ENCODE data around the gene HIGD1C. TPM values are rescaled to one million over a fixed set of nuclear protein-coding genes. Genes with fewer than 3 reads are reported as not detected.
A peak's percentile ranks its signal among the peaks of the same experiment; 100 is the strongest.

HIGD1C gene
- total RNA-seq, 2 donors from 2014 or later: not detected

GRCh38 chr12:50932787-50933280, 19.5 kb upstream of the HIGD1C start:
- H3K4me3 ChIP-seq: no peak overlapping the region
- no peaks in the 10 kb centered on the region for H3K9me3 ChIP-seq
- intact Hi-C loops (cut with DNase I): no loop called here
- H3K36me3 ChIP-seq: no peaks in the 10 kb centered on the region
- H3K27ac ChIP-seq: no peak overlapping the region
- no peak for DNase-seq (ENCODE audit: low spot score)
- WGBS: 49% methylated on average over 2 of the region's 2 CpGs
- H3K4me1 ChIP-seq (replicated peaks): no peaks in the 10 kb centered on the region
- H3K27me3 ChIP-seq (replicated peaks; ENCODE audit: insufficient read depth): no peaks in the 10 kb centered on the region
- TF ChIP-seq POLR2AphosphoS5 (IDR thresholded peaks at IDR 0.05) (no peak), CTCF (IDR thresholded peaks at IDR 0.05) (no peak), POLR2A (IDR thresholded peaks at IDR 0.05) (no peak)

GRCh38 chr12:50933459-50934124, 18.8 kb upstream of the HIGD1C start:
- TF ChIP-seq POLR2AphosphoS5 (IDR thresholded peaks at IDR 0.05) (no peak), CTCF (IDR thresholded peaks at IDR 0.05) (no peak), POLR2A (IDR thresholded peaks at IDR 0.05) (no peak)
- H3K4me1 ChIP-seq (replicated peaks): no peaks in the 10 kb centered on the region
- 100% methylated on average over 2 of the region's 2 CpGs for WGBS
- H3K9me3 ChIP-seq: no peaks in the 10 kb centered on the region
- intact Hi-C loops (cut with DNase I): no loop called here
- H3K27ac ChIP-seq: no peak overlapping the region
- H3K36me3 ChIP-seq: no peaks in the 10 kb centered on the region
- no peaks in the 10 kb centered on the region for H3K27me3 ChIP-seq (replicated peaks; ENCODE audit: insufficient read depth)
- DNase-seq (ENCODE audit: low spot score): no peak
- no peak overlapping the region for H3K4me3 ChIP-seq

- H3K9me3 ChIP-seq: no peaks in the 10 kb centered on the region
- H3K27ac ChIP-seq: peak overlapping the region; percentile 25 to 59
- intact Hi-C loops (cut with DNase I): no loop called here
- no peak for TF ChIP-seq POLR2A (IDR thresholded peaks at IDR 0.05)
- TF ChIP-seq POLR2AphosphoS5 (IDR thresholded peaks at IDR 0.05): no peak
- 25% methylated on average over 3 of the region's 3 CpGs for WGBS
- no peaks in the 10 kb centered on the region for H3K27me3 ChIP-seq (replicated peaks; ENCODE audit: insufficient read depth)
- H3K36me3 ChIP-seq: no peaks in the 10 kb centered on the region
- no peaks in the 10 kb centered on the region for H3K4me1 ChIP-seq (replicated peaks)
- no peak for DNase-seq (ENCODE audit: low spot score)
- H3K4me3 ChIP-seq: no peak overlapping the region
Observed at GRCh38 chr12:50934371-50934851, 17.9 kb upstream of the HIGD1C start.

- no peak for DNase-seq (ENCODE audit: low spot score)
- intact Hi-C loops (cut with DNase I): no loop called here
- Histone ChIP-seq H3K27me3 (replicated peaks; ENCODE audit: insufficient read depth) (no peaks in the 10 kb centered on the region), H3K36me3 (no peaks in the 10 kb centered on the region), H3K9me3 (no peaks in the 10 kb centered on the region), H3K4me3 (no peak overlapping the region), H3K27ac (peak overlapping the region; percentile 25 to 59), H3K4me1 (replicated peaks) (no peaks in the 10 kb centered on the region)
- WGBS: 50% methylated on average over 6 of the region's 6 CpGs
- TF ChIP-seq POLR2AphosphoS5 (IDR thresholded peaks at IDR 0.05) (no peak), CTCF (IDR thresholded peaks at IDR 0.05) (no peak), POLR2A (IDR thresholded peaks at IDR 0.05) (no peak)
Observed at GRCh38 chr12:50934981-50935807, 17.1 kb upstream of the HIGD1C start.

- DNase-seq (ENCODE audit: low spot score): no peak
- no peak overlapping the region for H3K4me3 ChIP-seq
- TF ChIP-seq CTCF (IDR thresholded peaks at IDR 0.05) (no peak), POLR2AphosphoS5 (IDR thresholded peaks at IDR 0.05) (no peak), POLR2A (IDR thresholded peaks at IDR 0.05) (no peak)
- WGBS: 80% methylated on average over 9 of the region's 9 CpGs
- no peaks in the 10 kb centered on the region for H3K9me3 ChIP-seq
- no peak overlapping the region for H3K27ac ChIP-seq
- intact Hi-C loops (cut with DNase I): no loop called here
- H3K27me3 ChIP-seq (replicated peaks; ENCODE audit: insufficient read depth): no peaks in the 10 kb centered on the region
- H3K4me1 ChIP-seq (replicated peaks): no peaks in the 10 kb centered on the region
- no peaks in the 10 kb centered on the region for H3K36me3 ChIP-seq
Observed at GRCh38 chr12:50936821-50937530, 15.4 kb upstream of the HIGD1C start.
